HG03139 (cell line): ENCODE measurements around the gene ORC2.
A peak's percentile ranks its signal among the peaks of the same experiment; 100 is the strongest.
"Not testable (repeated sequence)": the region's sequence is repeated elsewhere in the genome, so short reads cannot be mapped to it uniquely, and the experiment has no call there.

ENCODE experiments used
- ATAC-seq: cut with Tn5 transposase; IDR thresholded peaks from one replicate; pipeline ENCODE4 v1.9.1; 2021; ENCODE audit not compliant: unreplicated experiment

ORC2 gene

GRCh38 chr2:200963124-200963917, at the start of gene ORC2:
Gene ORC2, minus strand, starts transcription at chr2:200963660. Its CDS starts 5,537 bp downstream, at chr2:200958123.
- peak; percentile 89 for ATAC-seq

- no peak for ATAC-seq
Measured at GRCh38 chr2:201008296-201008829, 44.9 kb upstream of the ORC2 start.

- no peak for ATAC-seq
Measured at GRCh38 chr2:201007584-201007998, 44.1 kb upstream of the ORC2 start.

- ATAC-seq: no peak
Measured at GRCh38 chr2:201006704-201007103, 43.2 kb upstream of the ORC2 start.

GRCh38 chr2:201004370-201004769, 40.9 kb upstream of the ORC2 start:
- no peak for ATAC-seq

GRCh38 chr2:200993097-200993496, 29.6 kb upstream of the ORC2 start:
- ATAC-seq: no peak

GRCh38 chr2:200987137-200987536, 23.7 kb upstream of the ORC2 start:
- ATAC-seq: no peak

- ATAC-seq: no peak
Measured at GRCh38 chr2:200985799-200986198, 22.3 kb upstream of the ORC2 start.

GRCh38 chr2:200976710-200977109, 13.2 kb upstream of the ORC2 start:
- ATAC-seq: no peak

GRCh38 chr2:200975672-200976071, 12.2 kb upstream of the ORC2 start:
- ATAC-seq: no peak

GRCh38 chr2:200970057-200970456, 6.6 kb upstream of the ORC2 start:
- not testable (repeated sequence) for ATAC-seq

- ATAC-seq: no peak
Measured at GRCh38 chr2:200968735-200969134, 5.3 kb upstream of the ORC2 start.

GRCh38 chr2:200968162-200968561, 4.7 kb upstream of the ORC2 start:
- no peak for ATAC-seq

GRCh38 chr2:200966770-200967169, 3.3 kb upstream of the ORC2 start:
- no peak for ATAC-seq

GRCh38 chr2:200964498-200964897, 1.0 kb upstream of the ORC2 start:
- no peak for ATAC-seq

- not testable (repeated sequence) for ATAC-seq
Measured at GRCh38 chr2:200963918-200964252, 425 bp upstream of the ORC2 start.

GRCh38 chr2:200962811-200963123, 693 bp downstream of the ORC2 start:
- peak; percentile 4 for ATAC-seq

- ATAC-seq: no peak
Measured at GRCh38 chr2:200961674-200962073, 1.8 kb downstream of the ORC2 start.

- ATAC-seq: no peak
Measured at GRCh38 chr2:200950378-200950777, 13.1 kb downstream of the ORC2 start.

GRCh38 chr2:200945395-200945729, 18.1 kb downstream of the ORC2 start:
- ATAC-seq: no peak

- no peak for ATAC-seq
Measured at GRCh38 chr2:200944467-200945394, 18.7 kb downstream of the ORC2 start.

- ATAC-seq: no peak
Measured at GRCh38 chr2:200943527-200944105, 19.8 kb downstream of the ORC2 start.
